ENCODE measurements around the gene POU5F1. TPM values are rescaled to one million over a fixed set of nuclear protein-coding genes. Genes with fewer than 3 reads are reported as not detected.
"Not testable (repeated sequence)": the region's sequence is repeated elsewhere in the genome, so short reads cannot be mapped to it uniquely, and the experiment has no call there.

POU5F1 gene
- total RNA-seq, 1 donor from 2014 or later, result 0.69 TPM

DNA sequence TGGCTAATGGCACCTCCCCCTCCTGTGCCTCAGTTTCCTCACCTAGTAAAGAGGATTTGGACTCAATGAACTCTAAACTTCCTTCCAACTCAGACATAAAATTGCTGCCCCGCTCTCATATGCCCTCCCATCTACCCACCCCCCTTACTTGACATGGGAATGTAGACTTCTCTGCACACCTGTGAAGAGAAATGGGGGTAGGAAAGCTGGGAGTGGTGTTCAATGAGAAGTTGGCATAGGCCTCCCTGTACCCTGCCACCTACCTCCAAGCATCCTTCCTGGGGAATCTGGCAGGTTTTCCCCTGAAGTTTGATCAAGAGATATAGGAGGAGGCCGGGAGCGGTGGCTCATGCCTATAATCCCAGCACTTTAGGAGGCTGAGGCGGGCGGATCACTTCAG, 3.9 kb upstream of the POU5F1 start:
- Histone ChIP-seq H3K27me3 (ENCODE audit: low read depth) (no peaks in the 10 kb centered on the region), H3K9me3 (replicated peaks) (no peaks in the 10 kb centered on the region), H3K4me3 (no peak overlapping the region), H3K27ac (replicated peaks) (no peak overlapping the region), H3K36me3 (peaks cover 6% of the 10 kb centered on the region), H3K4me1 (peaks cover 29% of the 10 kb centered on the region)
- TF ChIP-seq CTCF (IDR thresholded peaks at IDR 0.05; ENCODE audit: borderline replicate concordance), result no peak
- DNase-seq, result no peak
- intact Hi-C loops (cut with micrococcal nuclease), result no loop called here

- no peaks in the 10 kb centered on the region for H3K9me3 ChIP-seq (replicated peaks)
- H3K36me3 ChIP-seq, result peaks cover 6% of the 10 kb centered on the region
- no peak overlapping the region for H3K4me3 ChIP-seq
- peaks cover 20% of the 10 kb centered on the region for H3K4me1 ChIP-seq
- DNase-seq, result no peak
- H3K27me3 ChIP-seq (ENCODE audit: low read depth), result no peaks in the 10 kb centered on the region
- H3K27ac ChIP-seq (replicated peaks), result no peak overlapping the region
- intact Hi-C loops (cut with micrococcal nuclease), result no loop called here
- TF ChIP-seq CTCF (IDR thresholded peaks at IDR 0.05; ENCODE audit: borderline replicate concordance), result no peak
Observed at GRCh38 chr6:31173406-31173805, 2.9 kb upstream of the POU5F1 start.

DNA sequence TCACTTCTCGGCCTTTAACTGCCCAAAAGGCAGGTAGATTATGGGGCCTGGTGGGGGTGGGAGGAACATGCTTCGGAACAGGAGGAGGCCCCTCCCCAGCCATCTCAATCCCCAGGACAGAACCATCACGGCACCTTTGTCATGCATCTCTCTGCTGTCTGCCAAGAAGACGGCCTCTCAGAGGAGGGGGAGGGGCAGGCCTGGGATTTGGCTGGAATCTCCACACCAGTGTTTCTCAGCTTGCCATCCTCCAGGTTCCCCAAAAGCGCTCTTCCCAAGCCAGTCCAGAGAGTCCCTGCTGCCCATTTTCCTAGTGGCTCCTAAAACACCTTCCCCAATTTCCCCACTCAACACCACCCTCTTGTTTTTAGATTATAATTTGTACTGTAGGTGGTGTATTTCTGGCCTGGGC, 2.5 kb upstream of the POU5F1 start:
- DNase-seq, result no peak
- Histone ChIP-seq H3K27ac (replicated peaks) (no peak overlapping the region), H3K4me1 (peaks cover 16% of the 10 kb centered on the region), H3K4me3 (no peak overlapping the region), H3K36me3 (peaks cover 6% of the 10 kb centered on the region), H3K9me3 (replicated peaks) (no peaks in the 10 kb centered on the region), H3K27me3 (ENCODE audit: low read depth) (no peaks in the 10 kb centered on the region)
- no peak for TF ChIP-seq CTCF (IDR thresholded peaks at IDR 0.05; ENCODE audit: borderline replicate concordance)
- intact Hi-C loops (cut with micrococcal nuclease), result no loop called here

DNA sequence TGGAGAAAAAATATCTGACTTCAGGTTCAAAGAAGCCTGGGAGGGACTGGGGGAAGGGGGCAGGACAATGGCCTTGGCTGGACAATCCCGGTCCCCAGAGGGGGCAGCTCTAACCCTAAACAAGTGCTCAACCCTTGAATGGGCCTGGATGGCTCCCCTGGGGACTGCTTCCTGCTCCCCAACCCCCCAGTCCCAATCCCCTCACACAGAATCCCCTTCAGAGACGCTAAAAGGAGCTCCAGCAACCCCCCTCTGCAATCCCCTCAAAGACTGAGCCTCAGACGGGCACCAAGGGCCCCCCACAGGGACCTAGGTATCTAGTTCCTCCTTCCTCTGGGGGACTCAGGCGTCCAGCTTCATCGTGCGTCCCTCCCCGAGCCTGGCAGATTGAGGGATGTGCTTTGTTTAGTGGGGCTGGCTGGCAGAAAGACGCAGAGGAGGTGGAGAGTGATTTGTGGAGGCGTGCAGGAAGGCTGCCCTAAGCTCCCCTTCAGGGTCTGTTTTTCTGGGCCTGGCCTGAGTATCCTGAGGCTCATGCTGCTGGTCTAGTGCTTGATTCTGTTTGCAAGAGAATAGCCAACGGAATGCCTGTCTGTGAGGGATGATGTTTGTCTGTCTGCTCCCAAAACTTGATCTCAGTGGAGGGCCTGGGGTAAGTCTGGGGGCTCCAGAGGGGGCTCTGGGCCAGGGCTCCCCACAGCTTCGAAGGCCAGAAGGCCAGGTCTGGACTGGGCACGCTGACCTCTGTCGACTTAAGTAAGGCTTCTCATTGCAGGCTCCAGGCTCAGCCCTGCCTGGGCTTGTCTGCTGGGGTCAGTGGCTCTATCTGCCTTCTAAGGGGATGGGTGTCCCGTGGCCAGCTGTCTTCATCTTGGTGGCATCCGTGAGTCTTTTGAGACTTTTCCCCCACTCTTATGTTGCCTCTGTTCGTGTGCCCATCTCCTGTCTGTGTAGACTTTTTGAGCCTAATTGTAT, 1.7 kb upstream of the POU5F1 start:
- Histone ChIP-seq H3K4me3 (no peak overlapping the region), H3K27me3 (ENCODE audit: low read depth) (no peaks in the 10 kb centered on the region), H3K27ac (replicated peaks) (no peak overlapping the region), H3K4me1 (peaks cover 16% of the 10 kb centered on the region), H3K36me3 (peaks cover 6% of the 10 kb centered on the region), H3K9me3 (replicated peaks) (no peaks in the 10 kb centered on the region)
- no peak for DNase-seq
- TF ChIP-seq CTCF (IDR thresholded peaks at IDR 0.05; ENCODE audit: borderline replicate concordance), result no peak
- intact Hi-C loops (cut with micrococcal nuclease), result no loop called here

DNA sequence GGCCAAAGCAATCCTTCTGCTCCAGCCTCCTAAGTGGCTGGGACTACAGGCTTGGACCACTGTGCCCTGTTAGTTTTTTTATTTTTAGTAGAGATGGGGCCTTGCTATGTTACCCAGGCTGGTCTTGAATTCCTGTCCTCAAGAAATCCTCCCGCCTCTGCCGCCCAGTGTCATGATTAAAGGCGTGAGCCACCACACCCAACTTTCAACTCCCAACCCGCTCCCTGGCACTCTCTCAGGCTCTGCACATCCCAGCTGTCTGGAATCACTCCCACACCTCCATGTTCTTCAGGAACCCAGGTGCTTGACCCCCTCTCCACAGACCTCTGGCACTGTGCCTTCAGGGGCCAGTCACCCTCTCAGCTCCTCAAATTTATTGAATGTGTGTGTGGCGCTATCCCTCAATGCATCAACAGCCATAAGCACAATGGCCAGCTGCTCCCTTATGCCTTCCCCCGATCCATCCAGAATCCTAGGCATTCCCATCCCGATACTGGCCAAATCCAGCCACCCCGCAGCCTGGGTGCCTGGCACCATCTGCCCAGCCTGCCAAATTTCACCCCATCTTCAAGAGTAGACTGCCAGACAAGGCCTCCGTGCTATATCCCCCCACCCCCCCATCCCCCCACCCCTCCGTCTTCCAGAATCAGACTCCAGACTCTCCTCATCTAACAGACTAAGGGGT, 647 bp upstream of the POU5F1 start:
- no peaks in the 10 kb centered on the region for H3K27me3 ChIP-seq (ENCODE audit: low read depth)
- TF ChIP-seq CTCF (IDR thresholded peaks at IDR 0.05; ENCODE audit: borderline replicate concordance), result no peak
- H3K4me1 ChIP-seq, result peaks cover 14% of the 10 kb centered on the region
- DNase-seq, result no peak
- peaks cover 6% of the 10 kb centered on the region for H3K36me3 ChIP-seq
- H3K9me3 ChIP-seq (replicated peaks), result no peaks in the 10 kb centered on the region
- no peak overlapping the region for H3K4me3 ChIP-seq
- no peak overlapping the region for H3K27ac ChIP-seq (replicated peaks)
- intact Hi-C loops (cut with micrococcal nuclease), result no loop called here

- H3K27ac ChIP-seq (replicated peaks); H3K27me3 ChIP-seq (ENCODE audit: low read depth); H3K36me3 ChIP-seq; intact Hi-C loops (cut with micrococcal nuclease); H3K4me3 ChIP-seq; DNase-seq; H3K4me1 ChIP-seq; H3K9me3 ChIP-seq (replicated peaks): not testable (repeated sequence)
Observed at GRCh38 chr6:31169858-31170599, 453 bp downstream of the POU5F1 start.
